GM19351 (cell line): ENCODE results near the gene WHRN.

Experiments
- ATAC-seq: cut with Tn5 transposase; IDR thresholded peaks from one replicate; pipeline ENCODE4 v1.9.1; 2021; ENCODE audit warnings: mild to moderate bottlenecking, moderate library complexity; ENCODE audit not compliant: unreplicated experiment

Gene WHRN

GRCh38 chr9:114505187-114506081, at the start of gene WHRN:
Gene WHRN (minus strand): TSS chr9:114505473. CDS start chr9:114504801, 672 bp downstream.
- peak; percentile 78 for ATAC-seq

DNA sequence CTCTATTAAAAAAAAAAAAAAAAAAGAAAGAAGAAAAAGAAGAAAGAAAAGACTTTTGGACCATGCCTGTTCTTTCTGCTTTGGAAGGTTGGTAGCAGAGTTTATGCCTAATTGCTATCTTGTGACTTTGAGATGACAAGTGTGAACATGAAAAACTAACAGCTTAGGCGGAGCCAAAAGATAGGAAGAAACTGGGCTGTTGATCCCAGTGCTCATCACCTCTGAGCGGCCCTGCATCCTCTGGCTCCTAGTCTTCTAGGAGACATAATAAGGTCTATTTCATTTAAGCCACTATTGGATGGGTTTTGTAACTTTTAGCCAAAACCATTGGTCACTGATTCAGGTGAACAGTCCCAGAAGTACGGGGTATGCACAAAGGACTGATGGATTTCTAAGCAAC, 47.9 kb upstream of the WHRN start:
- no peak for ATAC-seq

DNA sequence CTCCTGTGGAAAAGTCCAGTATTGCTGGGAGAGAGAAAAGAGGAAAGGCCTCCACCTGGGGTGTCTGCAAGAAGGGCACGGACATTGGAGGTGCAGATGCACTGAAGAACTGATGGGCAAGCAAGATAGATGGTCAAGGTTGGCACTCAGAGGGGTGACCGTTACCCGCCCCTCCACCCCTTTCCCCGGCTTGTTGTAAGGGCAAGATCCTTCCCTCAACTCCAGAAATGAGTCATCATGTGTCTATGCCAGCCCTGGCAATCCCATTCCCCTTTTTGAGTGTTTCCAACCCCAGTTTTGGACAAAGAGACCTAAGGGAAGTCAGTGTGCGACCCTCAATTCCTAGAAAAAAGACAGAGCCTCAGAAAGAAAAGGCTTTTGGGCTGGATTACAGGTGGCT, 47.4 kb upstream of the WHRN start:
- ATAC-seq, result no peak

DNA sequence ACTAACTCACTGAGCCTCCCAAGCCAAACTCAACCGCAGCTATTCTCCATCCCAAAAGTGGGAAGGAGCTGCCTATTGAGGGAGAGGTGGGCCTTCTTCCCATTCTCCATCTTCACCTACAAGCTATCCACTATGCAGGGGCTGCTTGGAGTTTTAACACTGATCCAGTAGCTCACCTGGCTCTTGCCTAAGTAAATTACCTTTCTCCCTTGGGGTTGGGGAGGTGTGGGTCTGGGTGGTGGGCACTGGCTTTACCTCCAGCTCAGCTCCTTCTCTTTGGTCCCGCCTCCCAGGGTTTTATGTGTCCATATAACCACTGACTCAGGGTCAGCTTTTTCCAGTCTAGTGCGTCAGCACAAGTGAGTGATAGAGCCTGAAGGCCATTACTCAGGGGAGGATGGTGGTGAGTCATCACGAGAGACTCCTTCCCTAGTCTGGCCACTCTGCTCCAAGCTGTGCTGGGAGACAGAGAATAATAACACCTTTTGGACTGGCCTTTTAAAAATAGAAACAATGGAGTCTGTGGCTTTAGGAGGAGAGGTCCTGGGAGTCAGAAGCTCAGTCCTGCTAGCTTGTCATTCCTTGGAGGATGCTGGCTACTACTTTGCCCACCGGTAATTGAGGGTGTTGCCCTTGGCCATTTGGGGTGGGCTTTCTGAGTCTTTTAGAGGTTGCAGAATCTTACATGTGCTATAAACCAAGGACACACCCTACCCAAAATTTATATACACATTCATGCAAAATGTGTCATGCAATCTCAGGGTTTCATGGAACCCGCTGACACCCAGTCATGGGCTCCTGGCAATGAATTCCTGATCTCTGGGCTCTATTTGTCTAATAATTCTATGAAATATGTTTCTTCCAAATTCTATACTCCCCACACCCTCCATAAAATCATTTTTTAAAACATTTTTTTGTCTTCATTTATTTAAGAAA, 46.7 kb upstream of the WHRN start:
- no peak for ATAC-seq

GRCh38 chr9:114549697-114550330, 44.5 kb upstream of the WHRN start:
- no peak for ATAC-seq

DNA sequence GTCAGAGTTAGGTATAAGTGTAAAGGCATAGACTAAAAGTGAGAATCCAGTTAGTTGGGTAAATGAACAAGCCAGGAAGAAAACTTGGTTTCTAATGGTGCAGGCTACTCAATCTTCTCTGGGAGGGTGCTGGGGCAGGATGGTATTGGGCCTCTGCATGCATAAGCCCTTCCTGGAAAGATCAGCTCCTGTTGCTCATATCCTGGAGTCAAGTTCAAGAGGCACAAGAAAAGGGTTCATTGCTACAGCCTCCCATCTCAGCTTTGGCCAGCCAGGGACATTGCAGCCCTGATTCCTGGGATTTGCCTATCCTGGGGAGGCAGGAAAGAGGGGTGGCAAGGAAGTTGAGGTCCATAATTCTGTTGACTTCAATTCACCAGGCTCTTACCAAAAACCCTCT, 41.6 kb upstream of the WHRN start:
- no peak for ATAC-seq

GRCh38 chr9:114545055-114545454, 39.8 kb upstream of the WHRN start:
- ATAC-seq, result no peak

DNA sequence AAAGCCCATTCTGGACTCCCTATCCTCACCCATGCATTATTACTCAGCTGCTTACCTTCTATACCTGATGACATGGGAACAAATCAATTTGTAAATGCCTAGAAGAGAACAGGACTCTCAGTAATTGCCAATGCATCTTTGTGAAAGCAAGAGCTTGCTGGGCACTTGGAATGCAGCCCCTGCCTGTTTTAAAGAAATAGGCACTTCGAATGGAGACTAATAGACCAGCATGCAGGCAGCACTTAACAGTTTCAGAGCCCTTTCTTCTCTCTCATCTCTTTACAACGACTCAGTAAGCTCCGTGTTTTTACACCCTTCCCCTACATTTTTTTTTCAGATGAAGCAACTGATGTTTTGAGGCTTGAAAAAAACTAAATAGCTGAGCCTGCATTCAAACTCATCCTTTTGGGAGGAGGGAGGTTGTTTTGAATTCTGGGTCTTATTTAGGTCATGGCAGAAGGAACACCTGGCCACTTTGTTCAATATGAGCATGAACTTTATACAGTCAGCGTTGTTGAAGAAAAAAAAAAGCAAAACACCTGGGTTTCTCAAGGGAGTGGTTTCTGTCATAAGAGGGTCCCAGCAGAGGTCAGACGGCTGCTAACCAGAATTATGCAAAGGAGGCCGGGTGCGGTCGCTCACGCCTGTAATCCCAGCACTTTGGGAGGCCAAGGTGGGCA, 34.6 kb upstream of the WHRN start:
- no peak for ATAC-seq

GRCh38 chr9:114538241-114538640, 33.0 kb upstream of the WHRN start:
- peak; percentile 82 for ATAC-seq

DNA sequence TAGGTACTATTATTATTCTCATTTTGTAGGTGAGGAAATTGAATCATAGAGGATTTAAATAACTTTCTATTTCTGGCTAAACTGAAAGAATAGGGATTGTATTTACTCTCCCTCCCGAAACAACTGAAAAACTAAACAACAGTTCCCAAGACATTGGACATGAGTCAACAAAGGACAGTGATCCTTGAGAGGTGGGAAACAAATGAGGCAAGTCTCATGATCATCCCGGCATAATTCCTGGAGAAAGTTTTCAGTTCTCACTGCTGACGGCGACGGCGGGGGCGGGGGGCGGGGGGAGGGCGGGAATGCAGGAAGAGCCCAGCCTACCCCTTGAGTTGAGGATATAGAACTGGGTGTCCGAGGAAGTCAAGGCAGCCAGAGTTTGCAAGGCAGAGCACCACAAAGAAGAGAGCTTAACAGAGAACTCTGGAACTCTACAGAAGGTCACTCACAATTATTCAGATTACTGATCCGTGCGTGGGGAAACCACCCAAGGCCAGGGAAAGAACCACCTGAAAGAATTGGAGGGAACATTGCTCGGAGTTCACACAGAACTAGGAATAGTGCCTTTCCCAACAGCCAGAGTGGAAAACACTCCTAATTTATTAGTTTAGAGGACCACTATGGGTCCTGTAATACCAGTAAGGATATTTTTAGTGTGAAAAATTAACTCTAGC, 27.4 kb upstream of the WHRN start:
- ATAC-seq, result no peak

- ATAC-seq, result no peak
These were observed 24.0 kb upstream of the WHRN start for GRCh38 chr9:114529285-114529684.

- no peak for ATAC-seq
These were observed 21.5 kb upstream of the WHRN start for GRCh38 chr9:114526807-114527206.

- no peak for ATAC-seq
These were observed 20.2 kb upstream of the WHRN start for GRCh38 chr9:114525513-114525912.

DNA sequence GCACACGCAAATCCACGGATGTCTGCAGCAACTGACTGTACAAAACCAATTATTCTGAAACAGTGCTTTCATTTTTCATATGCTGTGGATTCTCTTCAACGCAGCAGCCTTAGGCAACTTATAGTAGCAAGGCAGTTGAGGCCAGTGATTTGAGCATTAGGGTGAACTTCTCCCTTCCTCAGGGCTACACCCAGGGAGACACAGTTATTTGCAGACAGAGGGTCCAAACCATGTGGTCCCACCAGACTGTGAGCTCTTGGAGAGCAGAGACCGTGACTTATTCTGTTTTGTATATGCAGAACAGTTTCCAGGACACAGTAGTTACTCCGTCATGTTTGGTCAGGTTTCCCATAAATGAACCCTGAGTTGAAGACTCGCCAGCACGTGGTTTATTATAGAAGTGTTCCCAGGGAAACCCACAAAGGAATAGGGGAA, 19.0 kb upstream of the WHRN start:
- ATAC-seq, result no peak

DNA sequence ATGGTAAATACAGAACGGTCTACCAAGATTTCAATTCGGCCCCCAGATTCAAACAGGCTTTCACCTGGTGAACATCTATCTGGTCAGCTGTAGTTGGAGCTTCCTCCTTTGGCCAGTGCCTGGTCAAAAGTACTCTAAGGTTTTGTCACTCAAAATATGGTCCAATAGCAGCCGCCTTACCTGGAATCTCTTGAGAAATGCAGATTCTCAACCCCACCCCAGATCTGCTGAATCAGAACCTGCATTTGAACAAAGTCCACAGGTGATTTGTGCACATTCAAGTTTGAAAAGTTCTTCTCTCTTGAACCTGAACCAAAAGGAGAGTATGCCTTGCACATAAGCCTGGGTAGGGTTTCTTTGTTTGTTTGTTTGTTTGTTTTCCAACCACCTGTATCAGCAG, 17.6 kb upstream of the WHRN start:
- no peak for ATAC-seq

- ATAC-seq, result no peak
These were observed 17.0 kb upstream of the WHRN start for GRCh38 chr9:114522286-114522685.

GRCh38 chr9:114521846-114522245, 16.6 kb upstream of the WHRN start:
- ATAC-seq, result no peak

GRCh38 chr9:114518599-114519022, 13.3 kb upstream of the WHRN start:
- peak; percentile 95 for ATAC-seq

GRCh38 chr9:114518120-114518519, 12.8 kb upstream of the WHRN start:
- ATAC-seq, result no peak

GRCh38 chr9:114516913-114517312, 11.6 kb upstream of the WHRN start:
- no peak for ATAC-seq
